OCI-LY3 (cell line): Measurements from ENCODE around the gene TIGD3.

Experiments used
- CTCF ChIP-seq: fragments of 200-600, 300-600 bp; sonication (generic); IDR thresholded peaks from 2 replicates; pipeline ENCODE4 v1.5.1; 2014; ENCODE audit warnings: antibody characterized with exemption, low read length, low read depth
- EZH2phosphoT487 ChIP-seq: fragments of 200-600 bp; shearing (Covaris generic); IDR thresholded peaks from 2 replicates; pipeline ENCODE4 v1.6.1; 2018; ENCODE audit warnings: antibody characterized with exemption, mixed run types, low read depth

GRCh38 chr11:65320386-65321075 lies 34.0 kb upstream of the TIGD3 start:
- no peak for TF ChIP-seq CTCF
- TF ChIP-seq EZH2phosphoT487 = no peak
